GM18858 (cell line): ENCODE measurements around the gene CSF1.
"Not testable (repeated sequence)": the region's sequence is repeated elsewhere in the genome, so short reads cannot be mapped to it uniquely, and the experiment has no call there.

ENCODE experiments used
- ATAC-seq: cut with Tn5 transposase; IDR thresholded peaks from one replicate; pipeline ENCODE4 v1.9.1; 2021; ENCODE audit not compliant: unreplicated experiment

CSF1 gene

GRCh38 chr1:109910123-109910962, at the start of gene CSF1:
TSS of gene CSF1 (plus strand) at chr1:109910849. CDS start at chr1:109911024, 175 bp downstream.
- ATAC-seq: no peak

- not testable (repeated sequence) for ATAC-seq
Observed at GRCh38 chr1:109861616-109862015, 49.0 kb upstream of the CSF1 start.

- ATAC-seq: no peak
Observed at GRCh38 chr1:109863667-109864046, 47.0 kb upstream of the CSF1 start.

- no peak for ATAC-seq
Observed at GRCh38 chr1:109864047-109864822, 46.4 kb upstream of the CSF1 start.

- no peak for ATAC-seq
Observed at GRCh38 chr1:109864930-109865612, 45.6 kb upstream of the CSF1 start.

- no peak for ATAC-seq
Observed at GRCh38 chr1:109866071-109866470, 44.6 kb upstream of the CSF1 start.

- no peak for ATAC-seq
Observed at GRCh38 chr1:109873278-109874175, 37.1 kb upstream of the CSF1 start.

- ATAC-seq: no peak
Observed at GRCh38 chr1:109874445-109874844, 36.2 kb upstream of the CSF1 start.

- ATAC-seq: no peak
Observed at GRCh38 chr1:109875874-109876273, 34.8 kb upstream of the CSF1 start.

GRCh38 chr1:109876617-109877316, 33.9 kb upstream of the CSF1 start:
- no peak for ATAC-seq

GRCh38 chr1:109877317-109877771, 33.3 kb upstream of the CSF1 start:
- ATAC-seq: no peak

- no peak for ATAC-seq
Observed at GRCh38 chr1:109877776-109878175, 32.9 kb upstream of the CSF1 start.

GRCh38 chr1:109878531-109879104, 32.0 kb upstream of the CSF1 start:
- ATAC-seq: no peak

- not testable (repeated sequence) for ATAC-seq
Observed at GRCh38 chr1:109879371-109879770, 31.3 kb upstream of the CSF1 start.

GRCh38 chr1:109879881-109880525, 30.6 kb upstream of the CSF1 start:
- no peak for ATAC-seq

GRCh38 chr1:109880971-109881894, 29.4 kb upstream of the CSF1 start:
- no peak for ATAC-seq

- no peak for ATAC-seq
Observed at GRCh38 chr1:109881906-109882287, 28.8 kb upstream of the CSF1 start.
